GM23248 (cell line): ENCODE measurements around the gene LCP2. TPM values are rescaled to one million over a fixed set of nuclear protein-coding genes. Genes with fewer than 3 reads are reported as not detected.

Experiments
- DNase-seq: peaks from one replicate; pipeline ENCODE4 v3.0.0-alpha.2; 2015
- H2AFZ ChIP-seq: fragments of 200-600 bp; sonication (generic); 2 replicates; pipeline ENCODE4 v1.6.1; 2016; ENCODE audit warnings: antibody characterized with exemption
- H3F3A ChIP-seq: fragments of 200-600 bp; sonication (generic); 2 replicates; pipeline ENCODE4 v1.6.1; 2016; ENCODE audit warnings: mild to moderate bottlenecking, antibody characterized with exemption, mixed run types; ENCODE audit not compliant: insufficient read depth
- H3K27ac ChIP-seq: fragments of 200-600 bp; sonication (generic); 2 replicates; pipeline ENCODE4 v1.5.1; 2016; ENCODE audit warnings: mild to moderate bottlenecking
- H3K27me3 ChIP-seq: fragments of 200-600 bp; sonication (generic); replicated peaks from 2 replicates; pipeline ENCODE4 v1.6.1; 2016; ENCODE audit warnings: mild to moderate bottlenecking; ENCODE audit not compliant: insufficient read depth
- H3K36me3 ChIP-seq: fragments of 200-600 bp; sonication (generic); 2 replicates; pipeline ENCODE4 v1.6.1; 2016; ENCODE audit warnings: low read depth, mild to moderate bottlenecking
- H3K4me1 ChIP-seq: fragments of 200-600 bp; sonication (generic); 2 replicates; pipeline ENCODE4 v1.6.1; 2016; ENCODE audit warnings: mild to moderate bottlenecking; ENCODE audit not compliant: insufficient read depth
- H3K4me2 ChIP-seq: fragments of 200-600 bp; sonication (generic); one replicate; pipeline ENCODE4 v1.6.1; 2016; ENCODE audit warnings: mild to moderate bottlenecking; ENCODE audit not compliant: unreplicated experiment
- H3K4me3 ChIP-seq: fragments of 200-600 bp; sonication (generic); 2 replicates; pipeline ENCODE4 v1.5.1; 2016; ENCODE audit warnings: mild to moderate bottlenecking
- H3K79me2 ChIP-seq: fragments of 200-600 bp; sonication (generic); 2 replicates; pipeline ENCODE4 v1.6.1; 2016; ENCODE audit warnings: mild to moderate bottlenecking; ENCODE audit not compliant: insufficient read depth
- H3K9ac ChIP-seq: fragments of 200-600 bp; sonication (generic); 2 replicates; pipeline ENCODE4 v1.6.1; 2016; ENCODE audit warnings: mild to moderate bottlenecking
- H3K9me2 ChIP-seq: fragments of 200-600 bp; sonication (generic); 2 replicates; pipeline ENCODE4 v1.6.1; 2016; ENCODE audit warnings: mixed run types, mild to moderate bottlenecking, moderate library complexity; ENCODE audit not compliant: insufficient read depth
- H3K9me3 ChIP-seq: fragments of 200-600 bp; sonication (generic); one replicate; pipeline ENCODE4 v1.6.1; 2017; ENCODE audit warnings: low read depth
- H4K20me1 ChIP-seq: fragments of 200-600 bp; sonication (generic); 2 replicates; pipeline ENCODE4 v1.6.0; 2016; ENCODE audit not compliant: insufficient read depth
- EZH2 ChIP-seq: fragments of 200-600 bp; sonication (generic); IDR thresholded peaks from 2 replicates; pipeline ENCODE4 v1.6.1; 2018; ENCODE audit warnings: antibody characterized with exemption, mild to moderate bottlenecking; ENCODE audit not compliant: insufficient read depth, poor library complexity, severe bottlenecking
- EZH2phosphoT487 ChIP-seq: fragments of 200-600 bp; sonication (generic); IDR thresholded peaks from 2 replicates; pipeline ENCODE4 v1.6.1; 2018; ENCODE audit warnings: antibody characterized with exemption, moderate library complexity, mild to moderate bottlenecking, low read depth; ENCODE audit not compliant: insufficient read depth
- WGBS, 2 experiments: methylation state at CpG; one replicate each; pipeline ENCODE4 v1.1.6; 2015 to 2017; ENCODE audit warnings: low lambda C conversion rate in 2 of 2, low coverage in 1 of 2; ENCODE audit errors: missing lambda C conversion rate in 2 of 2; 5-methylcytosine and 5-hydroxymethylcytosine counted together
- in situ Hi-C: fragments of 300-500 bp; cut with MboI; formaldehyde crosslinking; loops from 2 replicates; pipeline ENCODE4 v1.15.0; 2020
- polyA plus RNA-seq: library from polyadenylated mRNA; unstranded; fragments of >200 nt; fragmentation: Nextera tagmentation; extraction: Ambion mirVana; gene quantifications from 2 replicates; pipeline ENCODE4 v1.2.1, GENCODE V29; 2016
- total RNA-seq: library from RNA; depleted of rRNA; stranded (reverse); fragments of >200 nt; shearing (Covaris generic); gene quantifications from 2 replicates; pipeline ENCODE4 v1.2.3, GENCODE V29; 2014

Gene LCP2
- total and polyA plus RNA-seq, 2 experiments from 2014 or later = not detected

- Histone ChIP-seq H3K9me3 (no peaks in the 10 kb centered on the region), H3K4me3 (no peak overlapping the region), H3K27ac (no peak overlapping the region), H2AFZ (no peak overlapping the region), H4K20me1 (no peaks in the 10 kb centered on the region), H3K36me3 (no peaks in the 10 kb centered on the region), H3F3A (no peaks in the 10 kb centered on the region), H3K4me2 (no peak overlapping the region), H3K27me3 (peaks cover 36% of the 10 kb centered on the region), H3K9ac (no peak overlapping the region), H3K9me2 (no peaks in the 10 kb centered on the region), H3K79me2 (no peaks in the 10 kb centered on the region), H3K4me1 (no peaks in the 10 kb centered on the region)
- in situ Hi-C loops = no loop called here
- no peak for TF ChIP-seq EZH2
- no peak for TF ChIP-seq EZH2phosphoT487
- no peak for DNase-seq
- 4% methylated on average over 5 of the region's 5 CpGs for WGBS, 2 experiments
Measured at GRCh38 chr5:170315154-170315553, 17.6 kb upstream of the LCP2 start.

GRCh38 chr5:170314541-170315095, 17.0 kb upstream of the LCP2 start:
- no peak overlapping the region for H3K9ac ChIP-seq
- no peak for DNase-seq
- no peak overlapping the region for H3K27ac ChIP-seq
- H3F3A ChIP-seq = no peaks in the 10 kb centered on the region
- no peak overlapping the region for H2AFZ ChIP-seq
- no peak overlapping the region for H3K4me3 ChIP-seq
- TF ChIP-seq EZH2 (no peak), EZH2phosphoT487 (no peak)
- WGBS, 2 experiments = 52 to 54% methylated on average over 2 of the region's 2 CpGs
- no peak overlapping the region for H3K4me2 ChIP-seq
- no peaks in the 10 kb centered on the region for H3K9me2 ChIP-seq
- in situ Hi-C loops = no loop called here
- H4K20me1 ChIP-seq = no peaks in the 10 kb centered on the region
- peaks cover 36% of the 10 kb centered on the region for H3K27me3 ChIP-seq
- H3K4me1 ChIP-seq = no peaks in the 10 kb centered on the region
- H3K79me2 ChIP-seq = no peaks in the 10 kb centered on the region
- no peaks in the 10 kb centered on the region for H3K36me3 ChIP-seq
- no peaks in the 10 kb centered on the region for H3K9me3 ChIP-seq

GRCh38 chr5:170313816-170314215, 16.2 kb upstream of the LCP2 start:
- Histone ChIP-seq H3K79me2 (no peaks in the 10 kb centered on the region), H3K4me3 (no peak overlapping the region), H4K20me1 (no peaks in the 10 kb centered on the region), H3K27ac (no peak overlapping the region), H3K9me3 (no peaks in the 10 kb centered on the region), H3K4me2 (no peak overlapping the region), H3K4me1 (no peaks in the 10 kb centered on the region), H3K27me3 (peaks cover 29% of the 10 kb centered on the region), H3K9me2 (no peaks in the 10 kb centered on the region), H3F3A (no peaks in the 10 kb centered on the region), H3K36me3 (no peaks in the 10 kb centered on the region), H2AFZ (no peak overlapping the region), H3K9ac (no peak overlapping the region)
- WGBS, 2 experiments = 42 to 43% methylated on average over 2 of the region's 2 CpGs
- no peak for DNase-seq
- no peak for TF ChIP-seq EZH2phosphoT487
- no peak for TF ChIP-seq EZH2
- in situ Hi-C loops = no loop called here

GRCh38 chr5:170313344-170313743, 15.8 kb upstream of the LCP2 start:
- no peak overlapping the region for H2AFZ ChIP-seq
- no peaks in the 10 kb centered on the region for H3K9me2 ChIP-seq
- H3F3A ChIP-seq = no peaks in the 10 kb centered on the region
- peaks cover 28% of the 10 kb centered on the region for H3K27me3 ChIP-seq
- no peak overlapping the region for H3K4me2 ChIP-seq
- no peak for DNase-seq
- WGBS, 2 experiments = 74 to 78% methylated on average over 6 of the region's 6 CpGs
- TF ChIP-seq EZH2 = no peak
- no peak for TF ChIP-seq EZH2phosphoT487
- no peak overlapping the region for H3K9ac ChIP-seq
- H3K9me3 ChIP-seq = no peaks in the 10 kb centered on the region
- no peak overlapping the region for H3K4me3 ChIP-seq
- H4K20me1 ChIP-seq = no peaks in the 10 kb centered on the region
- no peak overlapping the region for H3K27ac ChIP-seq
- no peaks in the 10 kb centered on the region for H3K36me3 ChIP-seq
- in situ Hi-C loops = no loop called here
- H3K79me2 ChIP-seq = no peaks in the 10 kb centered on the region
- H3K4me1 ChIP-seq = no peaks in the 10 kb centered on the region

GRCh38 chr5:170312666-170313065, 15.1 kb upstream of the LCP2 start:
- Histone ChIP-seq H4K20me1 (no peaks in the 10 kb centered on the region), H3K9me3 (no peaks in the 10 kb centered on the region), H3F3A (no peaks in the 10 kb centered on the region), H2AFZ (no peak overlapping the region), H3K9me2 (no peaks in the 10 kb centered on the region), H3K36me3 (no peaks in the 10 kb centered on the region), H3K4me3 (no peak overlapping the region), H3K79me2 (no peaks in the 10 kb centered on the region), H3K27ac (no peak overlapping the region), H3K27me3 (peaks cover 28% of the 10 kb centered on the region), H3K4me1 (no peaks in the 10 kb centered on the region), H3K9ac (no peak overlapping the region), H3K4me2 (no peak overlapping the region)
- no peak for TF ChIP-seq EZH2
- 58 to 70% methylated on average over 3 of the region's 3 CpGs for WGBS, 2 experiments
- in situ Hi-C loops = no loop called here
- DNase-seq = peak; percentile 53
